ENCODE results near the gene ANKRD10. TPM values are rescaled to one million over a fixed set of nuclear protein-coding genes. Genes with fewer than 3 reads are reported as not detected.
"Not testable (repeated sequence)": the region's sequence is repeated elsewhere in the genome, so short reads cannot be mapped to it uniquely, and the experiment has no call there.

Gene ANKRD10
- total RNA-seq, result 10 to 100 TPM; 52.4 to 72.4 (median 66.4) TPM

DNA sequence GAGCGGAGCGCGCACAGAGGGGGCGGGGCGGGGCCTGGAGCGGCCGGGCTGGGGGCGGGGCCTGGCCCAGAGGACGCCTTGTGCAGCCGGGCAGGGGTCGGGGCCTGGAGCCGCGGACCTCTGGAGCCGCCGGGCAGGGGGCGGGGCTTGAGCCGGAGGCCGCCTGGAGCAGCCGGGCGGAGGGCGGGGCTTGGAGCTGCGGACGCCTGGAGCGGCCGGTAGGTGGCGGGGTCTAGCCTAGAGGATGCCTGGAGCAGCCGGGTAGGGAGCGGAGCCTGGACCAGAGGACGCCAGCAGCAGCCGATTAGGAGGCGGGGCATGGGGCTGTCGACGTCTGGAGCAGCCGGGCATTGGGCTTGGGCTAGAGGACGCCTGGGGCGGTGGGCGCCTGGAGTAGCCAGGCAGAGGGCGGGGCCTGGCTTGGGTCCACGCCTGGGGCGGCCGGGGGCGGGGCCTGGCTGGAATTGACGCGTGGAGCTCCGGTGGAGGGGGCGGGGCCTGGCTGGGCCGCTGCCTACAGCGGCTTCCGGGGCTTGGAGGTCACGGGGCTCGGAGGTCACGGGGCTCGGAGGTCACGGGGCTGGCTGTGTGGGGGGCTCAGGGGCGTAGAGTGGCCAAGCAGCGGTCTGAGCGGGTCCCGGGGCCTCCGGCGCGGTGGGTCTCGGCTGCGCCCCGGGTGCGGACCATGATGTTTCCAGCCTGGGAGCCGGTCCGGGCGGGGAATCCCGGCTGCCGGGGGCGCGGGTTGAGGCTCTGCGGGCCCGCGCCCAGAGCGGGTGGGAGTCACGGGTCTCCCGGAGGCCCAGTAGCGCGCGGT is at the start of gene ANKRD10:
Gene ANKRD10, minus strand, starts transcription at position 13 of the 817 bp plus-strand sequence. CDS start 135 bp downstream, outside the sequence.
- Mint-ChIP-seq H3K4me1 (ENCODE audit: low read depth) (peaks cover 42% of the 10 kb centered on the region), H3K36me3 (ENCODE audit: insufficient read depth) (peaks cover 15% of the 10 kb centered on the region)
- peak; percentile 89 for DNase-seq

DNA sequence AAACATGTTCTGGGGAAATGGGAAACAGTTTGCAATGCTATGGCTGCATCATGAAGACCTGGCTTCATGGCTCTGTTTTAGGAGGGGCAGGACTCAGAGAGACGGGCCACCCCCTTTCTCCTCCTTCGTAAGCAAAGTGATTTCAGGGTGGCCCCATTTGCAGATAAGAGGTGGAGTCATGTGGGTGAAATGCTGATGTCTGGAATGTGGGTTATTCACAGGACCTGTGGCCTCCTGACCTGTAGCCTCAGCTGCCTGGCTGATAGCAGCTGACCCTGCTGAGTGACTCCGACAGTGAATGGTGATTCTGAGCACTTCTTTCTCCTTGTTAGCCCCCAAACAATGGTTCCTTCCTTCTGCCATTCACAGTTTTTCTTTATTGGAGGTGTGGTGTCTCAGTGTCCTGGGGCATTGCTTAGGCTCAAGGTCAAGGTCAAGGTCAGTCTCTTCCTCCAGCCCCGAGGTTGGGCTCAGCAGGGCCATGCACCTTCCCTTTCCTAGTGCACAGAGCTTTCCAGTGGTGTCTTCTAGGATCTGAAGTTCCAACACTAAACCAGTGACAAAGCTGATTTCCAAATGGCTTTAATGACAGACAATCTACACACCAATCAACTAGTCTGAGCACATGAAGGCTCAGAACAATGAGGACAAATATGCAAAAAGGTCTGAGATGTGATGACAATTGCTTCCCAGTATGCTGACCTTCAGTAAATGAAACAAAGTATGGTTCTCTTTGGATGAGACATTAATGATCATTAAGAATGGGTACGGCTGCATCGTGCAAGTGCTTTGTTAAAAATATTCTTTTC is 49.6 kb upstream of the ANKRD10 start:
- Mint-ChIP-seq H3K4me3 (no peak overlapping the region), H3K27me3 (ENCODE audit: low read depth) (peaks cover 4% of the 10 kb centered on the region), H3K9me3 (peaks cover 35% of the 10 kb centered on the region), H3K4me1 (ENCODE audit: low read depth) (peaks cover 20% of the 10 kb centered on the region), H3K36me3 (ENCODE audit: insufficient read depth) (peaks cover 3% of the 10 kb centered on the region)
- no peak for ATAC-seq
- DNase-seq, result no peak

More for the DNA sequence above, at the start of gene ANKRD10:
- peak within 1 kb of the TSS; percentile 93 for H3K4me3 Mint-ChIP-seq
- no peaks in the 10 kb centered on the region for H3K27me3 Mint-ChIP-seq (ENCODE audit: low read depth)
- ATAC-seq, result peak; percentile 78 to 79
- no peaks in the 10 kb centered on the region for H3K9me3 Mint-ChIP-seq

DNA sequence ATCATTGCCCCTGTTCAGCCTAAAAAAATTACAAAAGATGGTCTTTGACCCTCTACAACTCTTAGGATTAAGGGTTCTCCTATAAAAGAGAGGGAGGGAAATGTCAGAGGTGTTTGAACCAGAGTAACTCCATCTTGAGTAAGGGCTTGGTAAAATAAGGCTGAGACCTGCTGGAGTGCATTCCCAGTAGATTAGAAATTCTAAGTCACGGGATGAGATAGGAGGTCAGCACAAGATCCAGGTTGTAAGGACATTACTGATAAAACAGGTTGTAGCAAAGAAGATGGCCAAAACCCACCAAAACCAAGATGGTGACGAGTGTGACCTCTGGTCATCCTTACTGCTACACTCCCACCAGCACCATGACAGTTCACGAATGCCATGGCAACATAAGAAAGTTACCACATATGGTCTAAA is 48.7 kb upstream of the ANKRD10 start:
- peaks cover 20% of the 10 kb centered on the region for H3K4me1 Mint-ChIP-seq (ENCODE audit: low read depth)
- H3K4me3 Mint-ChIP-seq, result no peak overlapping the region
- no peak for DNase-seq
- no peak for ATAC-seq
- H3K36me3 Mint-ChIP-seq (ENCODE audit: insufficient read depth), result peaks cover 3% of the 10 kb centered on the region
- H3K27me3 Mint-ChIP-seq (ENCODE audit: low read depth), result peaks cover 4% of the 10 kb centered on the region
- peaks cover 35% of the 10 kb centered on the region for H3K9me3 Mint-ChIP-seq

DNA sequence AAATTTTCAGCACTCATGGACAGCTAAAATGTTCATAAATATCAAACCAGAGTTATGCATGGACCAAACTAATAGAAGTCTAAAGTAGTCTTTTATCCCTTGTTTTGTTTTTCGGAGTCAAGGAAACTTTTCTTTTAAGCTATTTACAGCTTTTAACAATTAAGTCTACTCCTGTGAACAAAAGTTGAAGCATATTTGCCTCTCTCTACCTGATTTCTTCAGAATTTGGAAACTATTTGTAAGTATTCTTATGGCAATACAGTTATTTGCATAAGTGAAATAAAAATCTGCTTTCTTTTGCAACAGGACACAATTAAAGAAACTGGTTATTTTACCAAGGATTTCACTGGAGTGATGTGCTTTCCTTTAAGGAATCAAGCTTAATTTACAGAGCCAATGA is 47.1 kb upstream of the ANKRD10 start:
- Mint-ChIP-seq H3K27me3 (ENCODE audit: low read depth) (peaks cover 4% of the 10 kb centered on the region), H3K4me3 (no peak overlapping the region), H3K4me1 (ENCODE audit: low read depth) (peaks cover 22% of the 10 kb centered on the region), H3K9me3 (peaks cover 34% of the 10 kb centered on the region), H3K36me3 (ENCODE audit: insufficient read depth) (peaks cover 6% of the 10 kb centered on the region)
- ATAC-seq, result no peak
- DNase-seq, result no peak

DNA sequence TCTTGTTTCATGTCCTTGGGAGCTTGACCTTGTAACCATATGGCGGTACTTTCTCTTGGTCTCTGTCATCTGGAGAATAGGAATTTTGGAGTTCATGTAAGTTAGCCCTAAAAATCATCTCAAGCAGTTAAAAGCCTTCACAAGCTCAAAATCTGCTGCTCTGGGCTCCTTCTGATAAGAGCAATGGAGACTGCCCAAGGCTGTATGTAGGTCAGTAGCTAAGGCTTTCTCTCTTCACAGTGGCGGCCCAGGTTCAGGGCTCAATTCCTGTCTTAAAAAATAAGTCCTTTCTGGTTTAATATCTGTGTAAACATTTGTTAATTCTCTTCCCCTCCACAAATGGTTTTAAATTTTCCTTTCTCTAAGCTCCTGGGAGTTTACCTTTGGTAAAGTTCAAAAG is 45.3 kb upstream of the ANKRD10 start:
- Mint-ChIP-seq H3K36me3 (ENCODE audit: insufficient read depth) (peaks cover 6% of the 10 kb centered on the region), H3K9me3 (peaks cover 25% of the 10 kb centered on the region), H3K4me1 (ENCODE audit: low read depth) (peaks cover 17% of the 10 kb centered on the region), H3K27me3 (ENCODE audit: low read depth) (peaks cover 4% of the 10 kb centered on the region), H3K4me3 (no peak overlapping the region)
- ATAC-seq, result no peak
- no peak for DNase-seq

DNA sequence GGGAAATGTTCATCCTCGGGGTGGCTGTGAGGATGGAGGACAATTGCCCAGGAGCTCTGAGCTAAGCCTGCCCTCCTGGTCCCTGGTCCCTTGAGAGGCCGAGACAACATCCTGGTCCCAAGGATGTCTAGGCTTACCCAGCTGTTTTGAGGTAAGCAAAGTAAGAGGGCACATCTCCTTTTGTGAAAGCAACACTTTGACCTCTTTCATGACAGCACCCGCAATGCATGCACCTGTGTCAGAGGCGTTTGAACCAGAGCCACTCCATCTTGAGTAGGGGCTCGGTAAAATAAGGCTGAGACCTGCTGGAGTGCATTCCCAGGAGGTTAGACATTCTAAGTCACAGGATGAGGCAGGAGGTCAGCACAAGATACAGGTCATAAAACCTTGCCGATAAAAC is 43.1 kb upstream of the ANKRD10 start:
- peaks cover 13% of the 10 kb centered on the region for H3K9me3 Mint-ChIP-seq
- no peak for ATAC-seq
- peaks cover 4% of the 10 kb centered on the region for H3K27me3 Mint-ChIP-seq (ENCODE audit: low read depth)
- no peak for DNase-seq
- peaks cover 10% of the 10 kb centered on the region for H3K4me1 Mint-ChIP-seq (ENCODE audit: low read depth)
- H3K36me3 Mint-ChIP-seq (ENCODE audit: insufficient read depth), result peaks cover 3% of the 10 kb centered on the region
- H3K4me3 Mint-ChIP-seq, result no peak overlapping the region

DNA sequence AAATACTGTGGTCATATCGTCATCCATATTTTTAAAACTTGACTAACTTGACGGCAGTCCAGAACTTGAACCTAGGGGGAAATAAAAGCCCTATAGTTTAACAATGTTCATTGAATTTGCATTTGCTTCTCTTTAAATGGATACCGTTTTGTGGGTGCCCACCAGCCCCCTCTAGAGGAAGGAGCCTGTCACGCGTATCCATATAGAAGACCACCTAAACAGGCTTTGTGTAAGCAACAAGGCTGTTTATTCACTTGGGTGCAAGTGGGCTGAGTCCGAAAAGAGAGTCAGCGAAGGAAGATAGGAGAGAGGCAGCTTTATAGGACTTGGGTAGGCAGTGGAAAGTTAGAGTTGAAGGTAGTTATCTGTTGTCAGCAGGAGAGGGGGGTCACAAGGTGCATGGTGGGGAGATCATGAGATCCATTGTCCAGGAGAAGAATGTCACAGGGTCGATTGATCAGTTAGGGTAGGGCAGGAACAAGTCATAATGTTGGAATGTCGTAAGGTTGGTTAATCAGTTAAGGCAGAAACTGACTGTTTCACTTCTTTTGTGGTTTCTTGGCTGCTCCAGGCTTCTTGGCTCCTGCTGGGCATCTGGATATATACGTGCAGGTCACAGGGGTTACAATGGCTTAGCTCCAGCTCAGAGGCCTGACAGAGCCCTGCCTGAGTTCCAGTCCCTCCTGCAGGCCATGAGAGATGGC is 42.5 kb upstream of the ANKRD10 start:
- Mint-ChIP-seq H3K4me3 (no peak overlapping the region), H3K36me3 (ENCODE audit: insufficient read depth) (peaks cover 3% of the 10 kb centered on the region), H3K4me1 (ENCODE audit: low read depth) (peaks cover 13% of the 10 kb centered on the region), H3K9me3 (peaks cover 9% of the 10 kb centered on the region), H3K27me3 (ENCODE audit: low read depth) (peaks cover 4% of the 10 kb centered on the region)
- ATAC-seq (no peak), DNase-seq (no peak)

DNA sequence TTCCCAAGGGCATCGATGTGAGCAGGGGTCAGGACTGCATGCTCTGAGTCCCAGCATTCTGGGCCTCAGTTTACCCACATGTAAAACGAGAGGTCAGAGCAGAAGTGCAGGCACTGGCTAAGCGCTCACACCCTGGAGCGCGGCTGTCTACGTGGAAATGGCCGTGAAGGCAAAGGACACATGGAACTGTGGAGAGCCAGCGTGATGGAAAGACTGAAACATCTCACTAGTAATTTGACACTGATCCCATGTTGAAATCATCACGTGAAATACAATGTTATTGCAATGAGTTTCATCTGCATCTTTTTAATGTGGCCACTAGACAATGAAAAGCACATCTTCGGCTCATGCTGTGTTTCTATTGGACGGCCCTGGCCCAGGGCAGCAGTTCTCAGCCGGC is 41.3 kb upstream of the ANKRD10 start:
- H3K9me3 Mint-ChIP-seq; H3K4me3 Mint-ChIP-seq; ATAC-seq; H3K27me3 Mint-ChIP-seq (ENCODE audit: low read depth); H3K36me3 Mint-ChIP-seq (ENCODE audit: insufficient read depth); DNase-seq: not testable (repeated sequence)
- peaks cover 21% of the 10 kb centered on the region for H3K4me1 Mint-ChIP-seq (ENCODE audit: low read depth)

DNA sequence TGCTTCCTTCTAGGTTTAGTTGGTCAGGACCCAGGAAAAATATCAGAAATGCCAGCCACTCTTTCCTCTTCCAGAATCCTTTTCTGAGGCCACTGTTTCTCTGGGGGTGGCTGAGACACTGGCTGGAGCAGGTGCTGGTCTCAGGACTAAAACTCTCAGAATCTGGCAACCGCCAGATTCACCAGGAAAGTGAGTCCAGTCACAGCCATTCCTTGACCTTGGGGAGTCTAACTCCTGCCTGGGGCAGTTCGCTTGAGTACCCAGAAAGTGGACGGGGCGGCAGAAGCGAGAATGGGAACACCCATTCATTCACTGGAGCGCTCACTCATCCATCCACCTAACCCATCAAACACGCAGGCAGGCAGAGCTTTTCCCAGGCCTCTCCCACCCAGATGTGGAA is 40.7 kb upstream of the ANKRD10 start:
- not testable (repeated sequence) for H3K9me3 Mint-ChIP-seq; DNase-seq; H3K27me3 Mint-ChIP-seq (ENCODE audit: low read depth); ATAC-seq; H3K4me3 Mint-ChIP-seq; H3K36me3 Mint-ChIP-seq (ENCODE audit: insufficient read depth)
- H3K4me1 Mint-ChIP-seq (ENCODE audit: low read depth), result peaks cover 21% of the 10 kb centered on the region

DNA sequence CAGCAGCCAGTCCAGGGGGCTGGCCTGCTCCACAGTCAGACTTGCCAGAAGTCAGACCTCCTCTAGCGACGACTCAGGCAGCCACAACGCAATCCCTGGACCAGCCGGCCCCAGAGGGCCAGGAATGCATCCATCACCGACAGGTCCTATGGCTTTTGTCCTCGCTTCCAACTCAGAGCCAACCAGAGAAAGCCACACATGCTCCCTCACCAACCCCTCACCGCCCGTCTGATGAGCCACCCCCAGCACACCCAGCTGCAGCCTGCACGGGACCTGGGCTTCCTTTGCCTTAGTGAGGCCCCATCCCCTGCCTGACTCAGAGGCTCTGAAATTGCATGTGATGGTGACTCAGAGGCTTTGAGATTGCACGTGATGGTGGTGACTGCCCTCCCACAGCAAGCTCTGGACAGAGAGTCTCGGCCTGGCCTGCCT is 40.2 kb upstream of the ANKRD10 start:
- peak; percentile 92 to 95 for ATAC-seq

DNA sequence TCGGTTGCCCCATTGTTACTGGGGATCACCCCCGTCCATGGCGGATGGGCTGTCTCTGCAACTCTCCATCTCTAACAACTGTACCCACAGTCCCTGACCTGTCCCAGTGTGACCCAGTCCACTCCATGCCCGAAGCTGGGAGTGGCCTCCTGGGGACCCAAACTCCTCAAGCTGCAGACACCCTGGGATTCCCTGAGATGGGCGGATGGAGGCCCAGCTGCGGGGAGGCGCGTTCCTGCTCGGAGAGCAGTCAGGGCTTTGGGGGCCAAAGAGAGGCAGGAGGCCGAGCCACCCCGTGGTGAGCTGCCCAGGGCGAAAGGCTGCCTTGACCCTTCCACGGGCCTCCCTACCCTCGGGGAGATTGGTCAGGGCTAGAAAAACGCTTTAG is 39.7 kb upstream of the ANKRD10 start:
- H3K36me3 Mint-ChIP-seq (ENCODE audit: insufficient read depth); ATAC-seq; H3K9me3 Mint-ChIP-seq; DNase-seq; H3K4me3 Mint-ChIP-seq; H3K27me3 Mint-ChIP-seq (ENCODE audit: low read depth): not testable (repeated sequence)
- peaks cover 21% of the 10 kb centered on the region for H3K4me1 Mint-ChIP-seq (ENCODE audit: low read depth)

More for the DNA sequence above, 40.2 kb upstream of the ANKRD10 start:
- peaks cover 21% of the 10 kb centered on the region for H3K4me1 Mint-ChIP-seq (ENCODE audit: low read depth)
- not testable (repeated sequence) for DNase-seq; H3K36me3 Mint-ChIP-seq (ENCODE audit: insufficient read depth); H3K27me3 Mint-ChIP-seq (ENCODE audit: low read depth); H3K4me3 Mint-ChIP-seq; H3K9me3 Mint-ChIP-seq

DNA sequence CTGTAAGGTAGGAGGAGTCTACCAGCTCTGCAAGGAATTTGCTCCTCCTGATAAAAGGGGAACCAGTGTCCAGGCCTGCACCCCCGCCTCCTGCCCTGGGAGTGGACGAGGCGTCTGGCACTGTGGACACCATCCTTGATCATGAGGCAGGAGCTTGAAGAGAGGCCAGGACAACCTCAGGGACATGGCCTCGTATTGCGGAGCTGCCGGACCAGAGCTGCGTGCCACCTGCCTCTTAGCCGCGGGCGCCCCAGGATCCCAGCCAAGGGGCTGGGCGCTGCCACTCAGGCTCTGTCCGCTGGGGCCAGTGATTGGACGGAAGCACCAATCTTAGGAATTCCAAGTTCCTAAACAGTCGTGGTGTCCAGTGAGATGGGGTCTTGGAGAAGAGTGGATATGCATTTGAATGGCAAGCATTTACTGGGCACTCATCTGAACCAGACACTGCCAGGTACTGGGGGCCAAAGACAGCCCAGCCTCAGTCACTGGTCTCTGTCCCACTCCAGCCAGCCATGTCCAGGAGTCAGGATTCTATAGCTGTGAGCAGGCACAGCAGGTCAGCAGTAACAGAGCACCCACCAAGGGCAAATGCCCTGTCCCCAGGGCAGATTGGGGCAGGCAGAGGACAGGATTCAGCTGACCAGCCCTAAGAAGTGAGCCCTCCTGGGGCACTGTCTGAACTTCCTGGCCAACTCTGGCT is 39.1 kb upstream of the ANKRD10 start:
- peaks cover 21% of the 10 kb centered on the region for H3K4me1 Mint-ChIP-seq (ENCODE audit: low read depth)
- H3K9me3 Mint-ChIP-seq, result no peaks in the 10 kb centered on the region
- ATAC-seq, result no peak
- no peak for DNase-seq
- peaks cover 3% of the 10 kb centered on the region for H3K36me3 Mint-ChIP-seq (ENCODE audit: insufficient read depth)
- H3K27me3 Mint-ChIP-seq (ENCODE audit: low read depth), result peaks cover 4% of the 10 kb centered on the region
- no peak overlapping the region for H3K4me3 Mint-ChIP-seq

DNA sequence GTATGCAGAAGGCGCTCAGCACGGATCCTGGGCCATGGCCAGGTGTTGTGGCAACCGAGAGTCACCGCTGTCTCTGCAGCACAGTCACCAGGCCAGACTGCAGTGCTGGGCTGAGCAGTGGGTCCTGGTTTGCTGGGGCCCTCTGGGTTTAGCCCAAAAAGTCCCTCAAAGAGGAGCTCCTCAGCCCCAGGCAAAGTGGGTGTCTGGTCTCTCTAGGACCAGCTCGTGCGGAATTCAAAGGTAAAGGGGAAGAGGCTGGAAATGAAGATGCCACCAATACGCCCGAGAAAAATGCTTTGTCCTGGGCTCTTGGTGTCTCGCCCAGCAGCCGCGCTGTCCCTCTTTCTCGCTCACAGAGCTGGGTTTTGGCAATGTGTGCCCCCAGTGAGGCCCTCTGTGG is 38.5 kb upstream of the ANKRD10 start:
- no peak for ATAC-seq
- Mint-ChIP-seq H3K9me3 (no peaks in the 10 kb centered on the region), H3K4me3 (no peak overlapping the region), H3K4me1 (ENCODE audit: low read depth) (peaks cover 21% of the 10 kb centered on the region), H3K36me3 (ENCODE audit: insufficient read depth) (peaks cover 3% of the 10 kb centered on the region), H3K27me3 (ENCODE audit: low read depth) (peaks cover 4% of the 10 kb centered on the region)
- DNase-seq, result no peak

DNA sequence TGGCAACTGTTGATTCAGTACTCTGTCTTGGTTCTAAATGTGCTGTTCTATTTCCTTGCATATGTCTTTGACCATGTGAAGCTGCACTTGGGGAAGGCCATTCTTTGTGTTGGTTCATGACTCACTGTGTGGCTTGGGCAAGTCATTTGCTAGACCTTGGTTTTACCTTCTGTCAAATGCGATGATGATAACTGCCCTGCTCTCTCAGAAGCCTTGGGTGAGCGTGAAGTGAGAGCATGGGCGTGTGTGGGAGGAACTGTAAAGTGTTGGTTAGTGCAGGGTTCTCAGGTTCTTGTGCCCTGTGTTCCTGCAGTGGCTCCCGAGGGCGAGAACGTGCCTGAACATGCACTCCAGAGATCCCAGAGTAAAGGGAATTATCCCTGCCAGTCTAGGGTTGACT is 37.3 kb upstream of the ANKRD10 start:
- H3K4me3 Mint-ChIP-seq; DNase-seq; H3K36me3 Mint-ChIP-seq (ENCODE audit: insufficient read depth); H3K27me3 Mint-ChIP-seq (ENCODE audit: low read depth); H3K9me3 Mint-ChIP-seq: not testable (repeated sequence)
- peak; percentile 42 to 67 for ATAC-seq
- peaks cover 19% of the 10 kb centered on the region for H3K4me1 Mint-ChIP-seq (ENCODE audit: low read depth)
